ENCODE measurements around the gene KRTAP3-1. TPM values are rescaled to one million over a fixed set of nuclear protein-coding genes. Genes with fewer than 3 reads are reported as not detected.

The KRTAP3-1 gene
- total and polyA plus RNA-seq, 9 of the 15 experiments (the other 6 are each of a cell fraction or from before 2014, with no cell fraction given), result not detected

DNA sequence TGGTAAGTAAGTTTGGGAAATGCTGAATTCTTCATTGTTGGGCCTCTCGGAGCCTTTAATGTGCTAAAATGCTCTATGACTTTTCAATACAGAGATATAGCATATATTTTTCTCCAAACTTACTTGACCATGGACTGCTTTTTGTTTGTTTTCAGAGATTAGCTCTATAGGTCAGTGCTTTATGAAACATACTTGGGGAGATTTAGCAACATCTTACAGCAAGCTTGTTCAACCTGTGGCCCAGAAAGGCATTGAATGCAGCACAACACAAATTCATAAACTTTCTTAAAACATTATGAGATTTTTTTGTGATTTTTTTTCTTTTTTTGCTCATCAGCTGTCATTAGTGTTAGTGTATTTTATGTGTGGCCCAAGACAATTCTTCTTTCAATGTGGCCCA lies 1.0 kb upstream of the KRTAP3-1 start:
- in situ Hi-C loops (cut with MboI), result no loop called here
- CTCF ChIA-PET (ENCODE audit: low intra/inter-chr PET ratio), result no interaction called here
- Histone ChIP-seq H3K4me1 (replicated peaks in 1 of 2; ENCODE audit: control insufficient read depth in 2 of 2, insufficient read depth in 2 of 2, low read length in 2 of 2) (no peaks in the 10 kb centered on the region), H3K27ac (ENCODE audit: extremely low read depth, low read depth, low read length) (no peak overlapping the region), H3K4me3 (no peak overlapping the region), H3K4me2 (ENCODE audit: insufficient read depth, low read length) (no peak overlapping the region), H3K9me3 (replicated peaks; ENCODE audit: control insufficient read depth, insufficient read depth, low read depth, low read length) (no peaks in the 10 kb centered on the region), H3K36me3 (ENCODE audit: control insufficient read depth, insufficient read depth, low read length) (no peaks in the 10 kb centered on the region), H3K27me3 (ENCODE audit: control insufficient read depth in 2 of 2, insufficient read depth in 2 of 2, low read length in 2 of 2) (peaks cover 0 to 6% of the 10 kb centered on the region in 2 experiments; a peak in 3 of 5 replicates), H2AFZ (ENCODE audit: low read depth, low read length) (no peak overlapping the region), H3K9ac (ENCODE audit: insufficient read depth in 1 of 2, low read depth in 2 of 2, low read length in 2 of 2) (no peak overlapping the region), H3K79me2 (ENCODE audit: control insufficient read depth, insufficient read depth, low read length) (no peaks in the 10 kb centered on the region), H4K20me1 (replicated peaks; ENCODE audit: control insufficient read depth, insufficient read depth, low read length) (no peaks in the 10 kb centered on the region), H3K9me1 (ENCODE audit: control insufficient read depth, insufficient read depth, low read length) (no peaks in the 10 kb centered on the region)
- no TSS peak for BruUV-seq (replicated peaks)
- WGBS (ENCODE audit: insufficient coverage, low coverage, missing lambda C conversion rate), result 0% methylated on average over 1 of the region's 1 CpG
- TF ChIP-seq, protein P1, sequence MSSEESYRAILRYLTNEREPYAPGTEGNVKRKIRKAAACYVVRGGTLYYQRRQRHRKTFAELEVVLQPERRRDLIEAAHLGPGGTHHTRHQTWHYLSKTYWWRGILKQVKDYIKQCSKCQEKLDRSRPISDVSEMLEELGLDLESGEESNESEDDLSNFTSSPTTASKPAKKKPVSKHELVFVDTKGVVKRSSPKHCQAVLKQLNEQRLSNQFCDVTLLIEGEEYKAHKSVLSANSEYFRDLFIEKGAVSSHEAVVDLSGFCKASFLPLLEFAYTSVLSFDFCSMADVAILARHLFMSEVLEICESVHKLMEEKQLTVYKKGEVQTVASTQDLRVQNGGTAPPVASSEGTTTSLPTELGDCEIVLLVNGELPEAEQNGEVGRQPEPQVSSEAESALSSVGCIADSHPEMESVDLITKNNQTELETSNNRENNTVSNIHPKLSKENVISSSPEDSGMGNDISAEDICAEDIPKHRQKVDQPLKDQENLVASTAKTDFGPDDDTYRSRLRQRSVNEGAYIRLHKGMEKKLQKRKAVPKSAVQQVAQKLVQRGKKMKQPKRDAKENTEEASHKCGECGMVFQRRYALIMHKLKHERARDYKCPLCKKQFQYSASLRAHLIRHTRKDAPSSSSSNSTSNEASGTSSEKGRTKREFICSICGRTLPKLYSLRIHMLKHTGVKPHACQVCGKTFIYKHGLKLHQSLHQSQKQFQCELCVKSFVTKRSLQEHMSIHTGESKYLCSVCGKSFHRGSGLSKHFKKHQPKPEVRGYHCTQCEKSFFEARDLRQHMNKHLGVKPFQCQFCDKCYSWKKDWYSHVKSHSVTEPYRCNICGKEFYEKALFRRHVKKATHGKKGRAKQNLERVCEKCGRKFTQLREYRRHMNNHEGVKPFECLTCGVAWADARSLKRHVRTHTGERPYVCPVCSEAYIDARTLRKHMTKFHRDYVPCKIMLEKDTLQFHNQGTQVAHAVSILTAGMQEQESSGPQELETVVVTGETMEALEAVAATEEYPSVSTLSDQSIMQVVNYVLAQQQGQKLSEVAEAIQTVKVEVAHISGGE (CRISPR knock-in tag; IDR thresholded peaks at IDR 0.05), result no peak
- TF ChIP-seq KHSRP (IDR thresholded peaks at IDR 0.05) (no peak), BRD4 (IDR thresholded peaks at IDR 0.05) (no peak), ZNF507 (tag; conservative IDR thresholded peaks at IDR 0.05) (no peak), NFE2 (IDR thresholded peaks at IDR 0.05; ENCODE audit: low read depth) (no peak), ELF1 (tag; IDR thresholded peaks at IDR 0.05) (no peak)
- no peak for DNase-seq (ENCODE audit: extremely low read depth in 1 of 4, low spot score in 3 of 4)
- no peak for ATAC-seq
- intact Hi-C loops (cut with micrococcal nuclease), result no loop called here
- no peak for FAIRE-seq
- POLR2A ChIA-PET, result no interaction called here
